Esophagus (tissue), 2 donors: ENCODE data around the gene CYP27A1. TPM values are rescaled to one million over a fixed set of nuclear protein-coding genes. Genes with fewer than 3 reads are reported as not detected.

ENCODE experiments used
- H3K27ac ChIP-seq, 2 donors: one replicate each; pipeline ENCODE4 v1.5.1; 2013; ENCODE audit warnings: low read depth in 2 of 2, mild to moderate bottlenecking in 2 of 2, inconsistent platforms in 1 of 2, low read length in 1 of 2, moderate library complexity in 1 of 2
- H3K27me3 ChIP-seq, 2 donors: one replicate each; pipeline ENCODE4 v1.6.1; 2013; ENCODE audit warnings: low read length in 2 of 2, control low read depth in 1 of 2, mild to moderate bottlenecking in 1 of 2; ENCODE audit not compliant: insufficient read depth in 2 of 2, control insufficient read depth in 1 of 2
- H3K36me3 ChIP-seq, 2 donors: one replicate each; pipeline ENCODE4 v1.6.1; 2013; ENCODE audit warnings: low read length in 1 of 2; ENCODE audit not compliant: control insufficient read depth in 2 of 2, insufficient read depth in 2 of 2
- H3K4me1 ChIP-seq, 2 donors: one replicate each; pipeline ENCODE4 v1.6.1; 2013; ENCODE audit warnings: low read length in 1 of 2; ENCODE audit not compliant: control insufficient read depth in 2 of 2, insufficient read depth in 2 of 2
- H3K4me3 ChIP-seq, 2 donors: one replicate each; pipeline ENCODE4 v1.5.1; 2013; ENCODE audit warnings: low read length in 2 of 2, mild to moderate bottlenecking in 2 of 2, low read depth in 1 of 2, moderate library complexity in 1 of 2
- H3K9me3 ChIP-seq, 2 donors: one replicate each; pipeline ENCODE4 v1.6.1; 2013; ENCODE audit warnings: mild to moderate bottlenecking in 2 of 2, low read depth in 1 of 2, low read length in 1 of 2, moderate library complexity in 1 of 2; ENCODE audit not compliant: control insufficient read depth in 2 of 2, insufficient read depth in 1 of 2
- WGBS, 2 donors: extraction: QIAGEN DNeasy Blood & Tissue Kit; methylation state at CpG; one replicate each; pipeline ENCODE4 v1.1.7; 2013; 5-methylcytosine and 5-hydroxymethylcytosine counted together
- polyA plus RNA-seq, 2 donors: library from polyadenylated mRNA; stranded (reverse); fragments of 200-250 nt; gene quantifications; one replicate each; pipeline ENCODE4 v1.2.3, GENCODE V29; 2013
- donor health status: healthy with polysubstance abuse.
- donor health status: Bipolar disorder and iron deficiency.

The CYP27A1 gene
- polyA plus RNA-seq, 2 donors: 3.3 to 5.4 TPM

DNA sequence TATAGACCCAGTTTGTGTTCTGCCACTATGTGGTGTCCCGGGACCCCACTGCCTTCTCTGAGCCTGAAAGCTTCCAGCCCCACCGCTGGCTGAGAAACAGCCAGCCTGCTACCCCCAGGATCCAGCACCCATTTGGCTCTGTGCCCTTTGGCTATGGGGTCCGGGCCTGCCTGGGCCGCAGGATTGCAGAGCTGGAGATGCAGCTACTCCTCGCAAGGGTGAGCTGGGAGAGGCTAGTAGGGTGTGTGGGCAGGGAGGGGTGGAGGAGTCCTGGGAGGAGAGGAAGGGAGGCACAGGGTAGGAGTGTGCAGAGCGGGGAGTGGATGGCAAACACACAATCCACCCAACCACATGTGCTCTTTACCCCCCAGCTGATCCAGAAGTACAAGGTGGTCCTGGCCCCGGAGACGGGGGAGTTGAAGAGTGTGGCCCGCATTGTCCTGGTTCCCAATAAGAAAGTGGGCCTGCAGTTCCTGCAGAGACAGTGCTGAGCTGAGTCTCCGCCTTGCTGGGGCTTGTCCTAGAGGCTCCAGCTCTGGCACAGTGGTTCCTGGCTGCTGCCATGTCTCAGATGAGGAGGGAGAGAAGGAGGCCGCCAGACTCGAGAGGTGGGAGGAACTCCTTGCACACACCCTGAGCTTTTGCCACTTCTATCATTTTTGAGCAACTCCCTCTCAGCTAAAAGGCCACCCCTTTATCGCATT is 32.7 kb downstream of the CYP27A1 start:
- Histone ChIP-seq H3K4me3 (no peak overlapping the region), H3K36me3 (peaks cover 0 to 4% of the 10 kb centered on the region in 2 donors), H3K4me1 (peaks cover 0 to 4% of the 10 kb centered on the region in 2 donors), H3K27ac (no peak overlapping the region), H3K27me3 (no peaks in the 10 kb centered on the region), H3K9me3 (no peaks in the 10 kb centered on the region)
- WGBS, 2 donors: 73 to 79% methylated on average over 13 of the region's 13 CpGs

DNA sequence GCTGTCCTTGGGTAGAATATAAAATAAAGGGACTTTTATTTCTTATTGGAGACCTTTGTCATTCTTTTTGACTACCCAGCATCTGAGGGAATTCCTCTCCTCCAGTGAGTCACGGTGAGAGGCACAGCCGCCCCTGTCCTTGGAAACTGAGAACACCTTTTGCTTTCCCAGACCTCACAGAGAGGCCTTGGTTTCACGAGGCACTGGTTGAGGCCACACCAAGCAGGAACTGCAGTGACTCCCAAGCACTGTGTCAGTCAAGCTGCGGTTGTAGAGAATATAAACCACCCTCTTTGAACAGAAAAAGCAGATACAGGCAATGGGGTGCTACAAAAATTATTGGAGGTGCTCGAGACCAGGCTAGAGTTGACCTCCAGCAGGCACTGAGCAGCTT is 33.3 kb downstream of the CYP27A1 start:
- Histone ChIP-seq H3K9me3 (no peaks in the 10 kb centered on the region), H3K4me3 (no peak overlapping the region), H3K27me3 (no peaks in the 10 kb centered on the region), H3K36me3 (peaks cover 0 to 4% of the 10 kb centered on the region in 2 donors), H3K27ac (no peak overlapping the region), H3K4me1 (peaks cover 0 to 4% of the 10 kb centered on the region in 2 donors)
- 75 to 84% methylated on average over 5 of the region's 5 CpGs for WGBS, 2 donors

- Histone ChIP-seq H3K27me3 (no peaks in the 10 kb centered on the region), H3K9me3 (no peaks in the 10 kb centered on the region), H3K4me1 (peaks cover 0 to 4% of the 10 kb centered on the region in 2 donors), H3K4me3 (no peak overlapping the region), H3K36me3 (peaks cover 0 to 4% of the 10 kb centered on the region in 2 donors), H3K27ac (no peak overlapping the region)
- 89 to 93% methylated on average over 4 of the region's 4 CpGs for whole genome bisulfite sequencing, 2 donors
Measured at GRCh38 chr2:218815649-218816048, 33.7 kb downstream of the CYP27A1 start.

GRCh38 chr2:218816561-218817011 is 34.6 kb downstream of the CYP27A1 start:
- H3K27me3 ChIP-seq: no peaks in the 10 kb centered on the region
- WGBS, 2 donors: 82 to 83% methylated on average over 2 of the region's 2 CpGs
- no peaks in the 10 kb centered on the region for H3K9me3 ChIP-seq
- H3K4me3 ChIP-seq: no peak overlapping the region
- no peak overlapping the region for H3K27ac ChIP-seq
- peaks cover 0 to 4% of the 10 kb centered on the region in 2 donors for H3K36me3 ChIP-seq
- H3K4me1 ChIP-seq: peaks cover 0 to 4% of the 10 kb centered on the region in 2 donors

GRCh38 chr2:218819093-218819492 is 37.1 kb downstream of the CYP27A1 start:
- Histone ChIP-seq H3K4me1 (peaks cover 3 to 4% of the 10 kb centered on the region in 2 donors), H3K9me3 (no peaks in the 10 kb centered on the region), H3K27ac (no peak overlapping the region), H3K4me3 (no peak overlapping the region), H3K27me3 (no peaks in the 10 kb centered on the region), H3K36me3 (no peaks in the 10 kb centered on the region)
- WGBS, 2 donors: 89 to 91% methylated on average over 7 of the region's 7 CpGs

DNA sequence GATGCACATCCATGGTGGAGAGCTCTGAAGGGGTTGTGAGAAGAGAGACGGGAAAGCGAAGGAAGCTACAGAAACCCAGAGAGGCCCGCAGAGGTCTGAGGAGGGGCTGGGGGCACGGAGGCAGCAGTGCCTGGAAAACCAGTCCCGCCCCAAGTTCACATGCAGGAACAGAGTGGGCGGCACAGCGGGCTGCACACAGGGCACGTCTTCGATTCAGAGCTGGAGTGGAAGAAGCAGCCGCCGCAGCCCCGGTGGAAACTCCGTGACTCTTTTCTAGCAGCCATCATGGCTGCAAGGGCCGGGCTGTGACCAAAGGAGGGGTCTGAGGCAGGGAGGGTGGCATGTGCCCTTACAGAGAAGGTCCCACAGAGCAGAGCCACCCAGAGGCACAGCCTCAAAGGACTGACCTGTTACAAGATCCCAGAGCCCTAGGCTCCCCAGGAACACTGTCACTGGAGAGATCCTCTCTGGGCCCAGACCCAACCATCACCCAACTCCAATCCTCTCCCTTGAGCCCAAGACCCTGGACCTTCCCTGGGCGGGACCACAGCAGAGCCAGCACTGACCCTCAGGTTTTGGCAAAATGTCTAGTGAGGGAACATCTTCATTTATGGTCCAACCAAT is 38.9 kb downstream of the CYP27A1 start:
- Histone ChIP-seq H3K9me3 (no peaks in the 10 kb centered on the region), H3K27me3 (no peaks in the 10 kb centered on the region), H3K4me3 (no peak overlapping the region), H3K36me3 (no peaks in the 10 kb centered on the region), H3K27ac (no peak overlapping the region), H3K4me1 (peaks cover 0 to 3% of the 10 kb centered on the region in 2 donors)
- WGBS, 2 donors: 92 to 95% methylated on average over 15 of the region's 15 CpGs

GRCh38 chr2:218821605-218822211 is 39.8 kb downstream of the CYP27A1 start:
- no peaks in the 10 kb centered on the region for H3K36me3 ChIP-seq
- H3K4me1 ChIP-seq: peaks cover 0 to 3% of the 10 kb centered on the region in 2 donors
- H3K27ac ChIP-seq: no peak overlapping the region
- H3K4me3 ChIP-seq: no peak overlapping the region
- no peaks in the 10 kb centered on the region for H3K27me3 ChIP-seq
- no peaks in the 10 kb centered on the region for H3K9me3 ChIP-seq
- 71 to 77% methylated on average over 9 of the region's 9 CpGs for WGBS, 2 donors

- H3K27me3 ChIP-seq: no peaks in the 10 kb centered on the region
- no peaks in the 10 kb centered on the region for H3K36me3 ChIP-seq
- no peak overlapping the region for H3K4me3 ChIP-seq
- peaks cover 0 to 3% of the 10 kb centered on the region in 2 donors for H3K4me1 ChIP-seq
- H3K9me3 ChIP-seq: no peaks in the 10 kb centered on the region
- H3K27ac ChIP-seq: no peak overlapping the region
- 71 to 83% methylated on average over 7 of the region's 7 CpGs for WGBS, 2 donors
Measured at GRCh38 chr2:218822622-218823021, 40.7 kb downstream of the CYP27A1 start.

- H3K27ac ChIP-seq: no peak overlapping the region
- H3K4me3 ChIP-seq: no peak overlapping the region
- H3K4me1 ChIP-seq: peaks cover 0 to 3% of the 10 kb centered on the region in 2 donors
- H3K9me3 ChIP-seq: no peaks in the 10 kb centered on the region
- no peaks in the 10 kb centered on the region for H3K27me3 ChIP-seq
- WGBS, 2 donors: 76 to 78% methylated on average over 9 of the region's 9 CpGs
- no peaks in the 10 kb centered on the region for H3K36me3 ChIP-seq
Measured at GRCh38 chr2:218823196-218823855, 41.4 kb downstream of the CYP27A1 start.
